ENCODE results near the gene NSRP1.
"Not testable (repeated sequence)": the region's sequence is repeated elsewhere in the genome, so short reads cannot be mapped to it uniquely, and the experiment has no call there.

Gene NSRP1

DNA sequence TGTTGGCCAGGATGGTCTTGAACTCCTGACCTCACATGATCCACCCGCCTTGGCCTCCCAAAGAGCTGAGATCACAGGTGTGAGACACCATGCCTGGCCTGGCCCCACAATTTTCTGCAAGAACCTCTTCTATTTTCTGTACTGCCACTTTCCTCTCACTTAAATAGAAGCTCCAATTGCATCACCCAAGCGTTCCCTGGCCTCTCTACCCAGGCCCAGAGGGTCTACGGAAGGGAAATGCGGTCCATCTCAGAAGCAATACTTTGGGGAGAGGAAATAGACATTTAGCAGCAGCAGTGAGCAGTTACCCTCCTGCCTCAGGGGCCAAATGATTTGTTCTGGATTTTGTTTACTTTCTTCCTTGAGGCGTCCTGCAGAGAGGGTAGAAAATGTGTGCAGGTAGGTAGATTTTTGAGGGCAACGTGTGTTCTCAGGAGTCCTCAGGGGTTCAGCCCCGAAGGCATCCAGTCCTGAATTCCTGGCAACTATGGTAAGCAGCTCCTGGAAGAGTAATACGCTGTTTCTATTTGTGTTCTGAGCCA, 107.9 kb downstream of the NSRP1 start:
- no peak for DNase-seq

DNA sequence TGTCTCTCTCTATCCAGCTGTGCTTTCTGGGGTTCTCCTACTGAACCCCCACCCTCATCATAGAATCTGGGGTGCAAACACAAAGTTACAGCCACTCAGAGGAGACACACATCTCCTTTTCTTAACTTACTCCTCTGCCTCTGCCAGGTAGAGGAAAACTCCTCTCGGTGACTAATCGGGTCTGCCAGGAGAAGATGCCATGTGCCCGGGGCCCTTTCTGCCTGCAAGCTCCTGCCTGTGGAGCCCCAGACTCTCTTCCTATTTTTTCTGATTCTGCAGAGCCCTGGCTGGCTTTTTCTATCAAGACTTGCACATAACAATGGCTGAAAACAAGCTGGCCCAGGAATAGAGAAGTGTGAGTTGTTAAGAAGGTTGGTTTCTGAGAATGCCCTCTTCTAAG, 108.5 kb downstream of the NSRP1 start:
- DNase-seq: no peak

DNA sequence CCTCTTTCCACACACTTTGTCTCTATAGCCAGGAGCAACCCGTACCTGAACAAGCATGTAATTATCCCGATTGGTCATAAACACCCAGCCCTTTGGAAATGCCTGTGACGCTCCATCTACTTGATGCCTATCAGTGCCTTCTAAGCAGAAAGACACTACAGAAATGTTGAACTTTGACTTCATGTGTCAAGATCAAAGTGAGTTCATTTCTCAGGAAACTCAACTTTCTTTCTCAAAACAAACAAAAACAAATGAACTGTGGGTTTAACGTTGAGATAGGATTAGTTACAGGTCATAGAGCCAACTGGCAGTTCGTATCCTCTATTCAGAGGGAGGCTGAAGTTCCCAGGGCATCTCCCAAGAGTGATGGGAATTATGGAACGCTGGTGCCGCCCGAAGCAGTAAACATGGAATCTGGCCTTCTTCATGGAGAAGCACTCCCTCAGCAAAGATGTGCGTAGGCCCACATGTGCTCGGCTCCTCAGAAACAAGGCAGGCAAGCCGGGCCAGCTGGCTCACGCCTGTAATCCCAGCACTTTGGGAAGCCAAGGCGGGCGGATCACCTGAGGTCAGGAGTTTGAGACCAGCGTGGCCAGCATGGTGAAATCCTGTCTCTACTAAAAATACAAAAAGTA, 109.4 kb downstream of the NSRP1 start:
- no peak for DNase-seq

DNA sequence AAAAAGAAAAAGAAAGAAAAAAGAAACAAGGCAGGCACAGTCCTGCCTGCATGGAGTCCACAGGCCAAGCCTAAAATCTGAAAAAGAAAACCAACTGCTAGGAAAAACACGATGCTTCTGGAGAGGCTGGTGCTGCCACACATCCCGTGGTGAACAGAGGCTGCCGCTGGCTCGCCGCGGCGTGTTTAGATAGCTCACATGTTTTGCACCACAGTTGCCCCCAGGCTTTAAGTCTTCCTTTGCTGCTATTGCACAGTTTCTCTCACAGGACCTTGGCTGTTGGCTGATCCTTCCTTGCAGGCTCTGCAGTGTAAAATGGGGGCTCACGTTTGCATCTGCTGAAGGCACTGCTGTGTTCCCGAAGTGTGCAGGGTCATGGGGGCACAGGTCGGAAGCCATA, 110.3 kb downstream of the NSRP1 start:
- DNase-seq: peak; percentile 50

DNA sequence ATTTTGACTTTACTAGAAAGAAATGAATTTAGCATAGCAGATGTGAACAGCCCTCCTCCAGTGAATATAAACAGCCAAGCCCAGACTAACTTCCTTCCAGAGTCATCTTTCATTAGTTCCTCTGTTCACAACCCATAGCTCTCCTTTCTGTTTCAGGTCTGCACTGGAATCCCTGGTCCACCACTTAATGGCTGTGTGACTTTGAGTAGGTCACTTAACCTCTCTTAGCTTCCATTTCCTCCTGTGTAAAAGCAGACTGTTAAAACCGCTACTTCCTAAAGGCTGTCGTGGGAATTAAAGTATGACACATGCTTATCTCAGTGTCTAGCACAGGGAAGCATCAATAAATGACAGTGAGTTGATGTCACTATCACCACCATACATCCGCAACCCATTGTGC, 111.4 kb downstream of the NSRP1 start:
- DNase-seq: no peak

DNA sequence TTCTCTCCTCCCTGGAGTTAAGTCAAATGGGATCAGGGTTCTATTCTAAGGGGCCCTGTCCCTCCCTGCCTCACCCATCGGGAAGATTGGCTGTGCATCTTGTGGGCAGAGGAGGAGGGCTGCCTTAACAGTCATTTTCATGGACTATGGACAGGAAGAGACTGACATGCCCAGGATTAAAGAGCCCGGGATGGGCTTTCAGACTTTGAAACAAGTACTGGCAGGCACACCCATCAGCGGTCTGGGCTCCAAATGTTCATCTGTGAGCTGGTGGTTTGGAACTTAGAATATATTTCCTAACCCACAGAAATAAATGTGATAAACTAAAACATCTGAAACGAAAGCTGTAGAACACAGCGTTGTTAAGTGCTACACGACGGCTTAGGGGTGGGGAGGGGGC, 112.4 kb downstream of the NSRP1 start:
- no peak for DNase-seq

DNA sequence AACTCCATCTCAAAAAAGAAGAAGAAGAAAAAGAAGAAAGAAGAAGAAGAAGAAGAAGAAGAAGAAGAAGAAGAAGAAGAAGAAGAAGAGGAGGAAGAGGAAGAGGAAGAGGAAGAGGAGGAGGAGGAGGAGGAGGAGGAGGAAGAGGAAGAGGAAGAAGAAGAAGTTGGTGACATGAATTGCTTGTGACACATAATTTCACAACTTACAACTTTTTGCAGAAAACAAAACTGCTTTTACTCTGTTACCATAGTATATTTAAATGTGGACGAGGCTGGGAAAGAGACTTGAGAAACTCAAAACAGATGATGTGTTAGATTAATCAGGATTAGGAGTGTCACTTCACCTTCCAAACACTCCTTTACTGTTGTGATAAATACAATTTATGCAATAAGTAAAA, 113.4 kb downstream of the NSRP1 start:
- DNase-seq: not testable (repeated sequence)

DNA sequence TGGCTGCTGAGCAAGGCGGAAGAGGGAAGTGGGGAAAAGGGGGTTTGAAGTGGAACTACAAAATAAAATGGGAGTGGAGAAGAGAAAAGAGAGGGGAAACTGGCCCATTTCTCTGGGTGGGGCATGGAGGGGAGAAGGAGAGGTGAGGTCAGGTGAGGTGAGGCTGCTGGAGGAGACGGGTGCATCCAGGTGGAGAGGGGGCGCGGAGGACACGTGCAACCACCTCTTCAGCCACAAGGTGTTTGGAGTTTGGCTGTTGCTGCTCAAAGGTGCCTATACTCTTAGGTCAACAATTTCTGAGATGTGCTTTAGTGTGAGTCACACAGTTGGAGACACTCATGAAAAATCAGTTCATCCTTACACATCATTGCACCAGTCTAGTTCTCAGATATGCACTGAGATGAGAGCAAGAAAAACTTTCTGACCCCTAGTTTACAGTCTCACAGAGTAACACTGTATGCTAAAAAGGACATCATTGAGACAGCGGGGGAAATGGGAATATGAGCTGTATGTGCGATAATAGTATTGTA, 114.0 kb downstream of the NSRP1 start:
- DNase-seq: no peak

DNA sequence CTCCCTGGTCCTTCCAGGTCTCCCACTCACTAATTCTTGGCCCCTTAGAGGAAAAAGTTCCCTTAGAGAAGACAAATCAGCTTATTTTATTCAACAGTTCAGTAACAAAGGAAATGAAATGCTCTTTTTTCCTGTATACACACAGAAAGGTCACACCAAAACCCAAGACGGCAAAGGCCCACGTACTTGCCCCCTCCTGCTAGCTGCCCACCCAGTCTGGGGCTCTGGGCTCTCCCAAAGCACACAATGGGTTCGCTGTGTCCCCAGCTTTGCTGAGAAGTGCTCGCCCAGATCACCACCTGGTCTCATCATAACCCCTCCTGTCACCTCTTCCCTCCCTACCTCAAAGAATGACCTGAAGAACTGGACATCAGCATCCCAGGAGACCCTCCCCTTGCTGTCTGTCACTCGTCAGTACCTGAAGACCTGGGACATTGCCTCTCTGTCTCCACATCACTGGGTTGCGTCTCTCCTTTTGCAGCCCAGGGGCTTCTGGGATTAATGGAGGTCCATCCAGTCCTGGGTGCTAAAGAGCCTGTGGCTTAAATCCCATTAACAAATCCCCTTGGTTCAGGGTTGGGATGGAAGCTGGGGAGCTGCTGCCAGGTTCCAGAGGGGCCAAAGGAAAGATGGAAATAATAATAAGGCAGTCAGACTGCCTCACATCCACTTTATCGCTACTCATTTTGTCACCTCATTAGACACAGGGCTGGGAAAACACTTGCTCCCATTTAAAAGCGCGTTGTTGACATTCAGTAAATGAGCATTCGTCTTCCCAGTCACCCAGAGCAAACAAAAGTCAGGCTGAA, 115.6 kb downstream of the NSRP1 start:
- DNase-seq: no peak

DNA sequence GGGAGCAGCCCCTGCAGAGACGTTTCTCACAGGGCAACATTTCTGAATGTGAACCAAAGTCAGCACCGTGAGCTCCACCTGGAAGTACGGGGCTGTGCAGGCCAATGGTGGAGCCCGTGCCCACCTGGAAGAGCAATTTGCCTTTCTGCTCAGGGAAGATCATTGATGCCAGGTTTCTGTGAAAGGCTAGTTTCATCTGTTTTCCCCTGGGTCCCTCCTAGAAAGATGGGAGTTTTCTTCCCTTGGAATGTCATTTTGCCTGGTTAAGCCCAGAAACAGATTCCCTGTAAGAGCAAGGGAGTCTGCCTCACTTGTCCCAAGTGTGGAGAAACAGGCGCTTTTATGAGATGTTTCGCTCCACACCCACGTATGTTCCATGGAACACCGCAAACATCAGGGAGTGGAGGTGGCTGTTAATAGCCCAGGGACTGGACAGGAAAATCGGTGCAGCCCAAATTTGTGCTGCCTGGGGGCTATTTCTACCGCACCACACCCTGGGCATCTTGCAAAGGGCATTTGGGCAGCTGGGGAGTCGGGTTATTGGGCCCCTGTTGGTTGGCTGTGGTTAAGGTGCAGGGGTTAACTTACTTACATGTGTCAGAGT, 116.3 kb downstream of the NSRP1 start:
- no peak for DNase-seq

DNA sequence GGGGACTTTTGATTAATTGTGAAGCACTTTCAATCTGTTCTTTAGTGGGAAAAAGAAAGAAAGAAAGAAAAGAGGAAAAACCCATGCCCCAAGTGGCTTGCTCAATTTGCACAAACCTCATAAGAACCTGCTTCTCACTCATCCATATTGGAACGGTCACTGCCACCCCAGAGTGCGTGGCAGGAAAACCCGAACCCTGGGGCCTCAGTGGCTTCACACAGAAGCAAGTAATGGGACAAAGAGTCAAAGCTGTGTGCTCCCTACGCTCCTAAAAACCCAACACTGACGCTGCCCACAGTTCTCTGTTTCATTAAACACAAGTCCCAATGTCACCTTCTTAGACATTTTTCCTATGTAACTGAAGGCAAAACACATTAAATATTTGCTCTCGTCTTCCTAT, 117.7 kb downstream of the NSRP1 start:
- no peak for DNase-seq

DNA sequence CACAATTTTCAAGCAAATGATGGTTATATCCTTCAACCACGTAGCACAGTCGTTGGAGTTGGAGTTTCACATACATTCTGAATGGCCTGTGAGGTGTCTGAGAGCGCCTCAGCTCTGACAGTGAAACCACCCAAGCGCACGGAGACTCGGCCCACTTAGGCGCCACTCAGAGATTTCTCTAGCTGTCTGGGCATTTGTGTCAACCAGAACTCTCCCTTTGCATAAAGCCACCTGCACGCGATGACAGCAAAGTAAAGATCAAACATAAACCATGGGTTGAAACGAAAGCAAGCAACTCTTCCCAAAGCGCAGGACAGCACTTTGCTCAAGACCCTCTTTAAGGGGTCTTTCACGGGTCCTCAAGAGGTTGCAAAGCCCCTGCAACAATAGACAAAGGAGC, 118.3 kb downstream of the NSRP1 start:
- no peak for DNase-seq

DNA sequence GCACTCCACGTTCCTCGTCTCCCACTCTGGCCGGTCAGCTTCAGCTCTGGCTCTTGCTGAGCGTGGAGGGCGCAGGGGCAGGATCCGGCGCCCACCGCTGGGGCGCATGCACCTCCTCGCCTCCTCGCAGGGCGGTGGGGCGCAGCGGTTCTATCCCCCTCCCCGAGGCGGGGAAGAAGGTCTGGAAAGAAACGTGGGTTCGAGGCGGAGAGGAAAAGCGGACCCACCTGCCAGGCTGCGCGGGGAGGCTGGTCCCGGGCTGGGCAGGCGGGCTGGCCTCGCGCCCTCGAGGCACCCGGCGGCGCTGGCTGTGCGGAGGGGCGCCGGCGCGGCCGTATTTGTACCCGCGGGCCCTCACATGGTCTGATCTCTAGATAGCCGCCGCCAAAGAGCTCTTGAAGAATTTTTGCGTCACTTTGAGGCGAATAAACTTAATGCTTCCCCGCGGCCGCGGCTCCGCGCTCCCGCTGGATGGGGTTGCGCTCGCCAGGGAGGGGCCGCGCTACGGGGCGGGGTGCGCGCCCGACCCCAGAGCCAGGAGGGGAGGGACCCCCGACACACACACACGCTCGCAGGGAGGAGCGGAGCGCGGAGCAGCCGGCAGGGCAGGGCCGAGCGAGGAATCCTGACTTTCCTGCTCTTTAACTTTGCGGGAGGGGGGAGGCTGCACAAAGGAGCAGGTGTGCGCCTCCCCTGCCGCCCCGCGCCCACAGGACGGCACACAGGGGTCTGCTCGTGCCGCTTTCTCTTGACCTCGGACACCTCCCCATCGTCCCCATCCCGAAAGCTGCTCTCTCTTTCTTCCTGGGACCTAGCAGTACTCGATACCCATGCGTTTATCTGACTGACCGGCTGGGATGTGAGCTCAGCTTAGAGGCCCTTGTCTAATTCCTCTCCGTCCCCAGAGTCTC, 119.0 kb downstream of the NSRP1 start, which contains the start of gene SLC6A4:
Gene SLC6A4 (minus strand): TSS at position 312 of the 911 bp plus-strand sequence. CDS start 13,739 bp downstream, outside the sequence.
- peak; percentile 26 for DNase-seq

Data from EL (cell line).